ENCODE data around the gene LARP4B. TPM values are rescaled to one million over a fixed set of nuclear protein-coding genes. Genes with fewer than 3 reads are reported as not detected.

Gene LARP4B
- polyA plus RNA-seq, 1 donor (not counting 4 experiments of a cell fraction or from before 2014, with no cell fraction given) = 39.4 TPM

DNA sequence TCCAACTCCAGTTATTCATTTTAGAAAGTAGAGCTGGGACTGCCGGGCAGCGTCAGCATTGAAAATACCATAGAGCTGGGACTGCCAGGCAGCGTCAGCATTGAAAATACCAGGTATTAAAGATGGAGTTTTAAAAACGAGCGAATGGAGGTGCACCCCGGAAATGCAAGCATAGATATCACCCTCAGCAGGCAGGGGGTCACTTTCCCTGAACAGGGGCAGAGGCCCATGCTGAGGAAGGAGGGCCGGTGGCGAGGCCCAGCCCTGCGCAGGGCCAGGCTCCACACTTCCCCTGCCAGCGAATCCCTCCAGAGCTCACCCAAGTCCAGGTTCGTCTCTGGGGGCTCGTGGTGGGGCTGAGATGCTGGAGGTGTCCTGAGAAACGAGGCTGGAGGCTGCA lies 157.3 kb downstream of the LARP4B start:
- no peak for FAIRE-seq
- dilution Hi-C loops (cut with MboI; ENCODE audit: extremely low pct_ligation_motif_present, low sequenced_read_pairs) = no loop called here
- Histone ChIP-seq H3K79me2 (ENCODE audit: control insufficient read depth, insufficient read depth, low read length) (no peaks in the 10 kb centered on the region), H3K4me3 (ENCODE audit: control insufficient read depth in 2 of 3, extremely low read depth in 1 of 3, insufficient read depth in 2 of 3, low read depth in 1 of 3, low read length in 3 of 3) (no peak overlapping the region), H3K27me3 (ENCODE audit: control insufficient read depth, extremely low read depth, insufficient read depth, low read length) (peaks cover 2% of the 10 kb centered on the region), H4K20me1 (ENCODE audit: control insufficient read depth, extremely low read depth, insufficient read depth, low read length) (no peaks in the 10 kb centered on the region), H3K4me2 (ENCODE audit: control insufficient read depth, extremely low read depth, insufficient read depth, low read depth, low read length) (no peak overlapping the region), H3K9me3 (ENCODE audit: control insufficient read depth, low read depth, low read length) (no peaks in the 10 kb centered on the region), H3K4me1 (ENCODE audit: control insufficient read depth, extremely low read depth, insufficient read depth, low read length) (no peaks in the 10 kb centered on the region), H3K9me1 (ENCODE audit: control insufficient read depth, extremely low read depth, insufficient read depth, low read length) (no peaks in the 10 kb centered on the region), H3K9ac (ENCODE audit: control insufficient read depth, extremely low read depth, insufficient read depth, low read length) (no peak overlapping the region), H3K27ac (ENCODE audit: control insufficient read depth, insufficient read depth, low read length) (no peak overlapping the region), H3K36me3 (ENCODE audit: control insufficient read depth in 2 of 2, extremely low read depth in 1 of 2, insufficient read depth in 2 of 2, low read length in 2 of 2) (no peaks in the 10 kb centered on the region), H2AFZ (ENCODE audit: control insufficient read depth, low read length) (no peak overlapping the region)
- TF ChIP-seq EZH2 (IDR thresholded peaks at IDR 0.05; ENCODE audit: low read length) = no peak
- TF ChIP-seq, protein P1, sequence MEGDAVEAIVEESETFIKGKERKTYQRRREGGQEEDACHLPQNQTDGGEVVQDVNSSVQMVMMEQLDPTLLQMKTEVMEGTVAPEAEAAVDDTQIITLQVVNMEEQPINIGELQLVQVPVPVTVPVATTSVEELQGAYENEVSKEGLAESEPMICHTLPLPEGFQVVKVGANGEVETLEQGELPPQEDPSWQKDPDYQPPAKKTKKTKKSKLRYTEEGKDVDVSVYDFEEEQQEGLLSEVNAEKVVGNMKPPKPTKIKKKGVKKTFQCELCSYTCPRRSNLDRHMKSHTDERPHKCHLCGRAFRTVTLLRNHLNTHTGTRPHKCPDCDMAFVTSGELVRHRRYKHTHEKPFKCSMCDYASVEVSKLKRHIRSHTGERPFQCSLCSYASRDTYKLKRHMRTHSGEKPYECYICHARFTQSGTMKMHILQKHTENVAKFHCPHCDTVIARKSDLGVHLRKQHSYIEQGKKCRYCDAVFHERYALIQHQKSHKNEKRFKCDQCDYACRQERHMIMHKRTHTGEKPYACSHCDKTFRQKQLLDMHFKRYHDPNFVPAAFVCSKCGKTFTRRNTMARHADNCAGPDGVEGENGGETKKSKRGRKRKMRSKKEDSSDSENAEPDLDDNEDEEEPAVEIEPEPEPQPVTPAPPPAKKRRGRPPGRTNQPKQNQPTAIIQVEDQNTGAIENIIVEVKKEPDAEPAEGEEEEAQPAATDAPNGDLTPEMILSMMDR (optimal IDR thresholded peaks at IDR 0.05 in 1 of 3, IDR thresholded peaks at IDR 0.05 in 1 of 3, conservative IDR thresholded peaks at IDR 0.05 in 1 of 3; ENCODE audit: extremely low read depth in 1 of 3, insufficient read depth in 2 of 3, low read length in 3 of 3) = no peak
- DNase-seq (ENCODE audit: low read depth, low spot score) = no peak

DNA sequence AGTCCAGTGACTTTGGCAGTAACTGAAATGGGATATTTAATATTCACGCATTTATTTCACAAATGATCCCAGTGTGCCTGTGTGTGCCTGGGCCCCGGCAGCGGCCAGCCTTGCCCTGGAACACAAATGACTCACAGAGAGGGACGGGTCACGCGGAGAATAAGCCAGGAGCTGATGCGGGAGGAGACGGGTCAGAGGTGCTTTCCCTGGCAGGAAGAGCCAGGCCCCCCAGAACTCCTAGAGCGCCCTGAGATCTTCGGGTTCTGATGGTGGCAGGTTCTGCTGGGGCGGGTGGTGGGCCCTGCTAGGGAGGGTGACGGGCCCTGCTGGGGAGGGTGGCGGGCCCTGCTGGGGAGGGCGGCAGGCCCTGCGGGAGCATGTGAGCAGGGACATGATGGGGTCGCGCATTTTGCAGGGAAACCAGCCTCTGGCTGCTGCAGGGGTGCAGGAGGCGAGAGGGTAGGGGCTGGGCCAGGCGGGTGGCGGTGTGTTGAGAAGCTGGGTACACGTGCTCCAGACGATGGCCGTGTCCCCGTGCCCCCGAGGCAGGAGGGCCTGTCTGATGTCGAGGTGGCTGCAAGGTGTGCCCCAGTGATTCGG lies 157.8 kb downstream of the LARP4B start:
- FAIRE-seq (no peak), DNase-seq (ENCODE audit: low read depth, low spot score) (no peak)
- H3K4me1 ChIP-seq (ENCODE audit: control insufficient read depth, extremely low read depth, insufficient read depth, low read length) = no peaks in the 10 kb centered on the region
- H3K9me3 ChIP-seq (ENCODE audit: control insufficient read depth, low read depth, low read length) = no peaks in the 10 kb centered on the region
- H3K27ac ChIP-seq (ENCODE audit: control insufficient read depth, insufficient read depth, low read length) = no peak overlapping the region
- H3K79me2 ChIP-seq (ENCODE audit: control insufficient read depth, insufficient read depth, low read length) = no peaks in the 10 kb centered on the region
- TF ChIP-seq, protein P1 (optimal IDR thresholded peaks at IDR 0.05 in 1 of 3, IDR thresholded peaks at IDR 0.05 in 1 of 3, conservative IDR thresholded peaks at IDR 0.05 in 1 of 3; ENCODE audit: extremely low read depth in 1 of 3, insufficient read depth in 2 of 3, low read length in 3 of 3) = no peak
- no peak for TF ChIP-seq EZH2 (IDR thresholded peaks at IDR 0.05; ENCODE audit: low read length)
- peaks cover 2% of the 10 kb centered on the region for H3K27me3 ChIP-seq (ENCODE audit: control insufficient read depth, extremely low read depth, insufficient read depth, low read length)
- H3K9ac ChIP-seq (ENCODE audit: control insufficient read depth, extremely low read depth, insufficient read depth, low read length) = no peak overlapping the region
- H3K9me1 ChIP-seq (ENCODE audit: control insufficient read depth, extremely low read depth, insufficient read depth, low read length) = no peaks in the 10 kb centered on the region
- no peak overlapping the region for H3K4me2 ChIP-seq (ENCODE audit: control insufficient read depth, extremely low read depth, insufficient read depth, low read depth, low read length)
- H2AFZ ChIP-seq (ENCODE audit: control insufficient read depth, low read length) = no peak overlapping the region
- no peaks in the 10 kb centered on the region for H3K36me3 ChIP-seq (ENCODE audit: control insufficient read depth in 2 of 2, extremely low read depth in 1 of 2, insufficient read depth in 2 of 2, low read length in 2 of 2)
- dilution Hi-C loops (cut with MboI; ENCODE audit: extremely low pct_ligation_motif_present, low sequenced_read_pairs) = no loop called here
- no peaks in the 10 kb centered on the region for H4K20me1 ChIP-seq (ENCODE audit: control insufficient read depth, extremely low read depth, insufficient read depth, low read length)
- H3K4me3 ChIP-seq (ENCODE audit: control insufficient read depth in 2 of 3, extremely low read depth in 1 of 3, insufficient read depth in 2 of 3, low read depth in 1 of 3, low read length in 3 of 3) = no peak overlapping the region
